HG03378 (cell line): Measurements from ENCODE around the gene PRKCG.
"Not testable (repeated sequence)": the region's sequence is repeated elsewhere in the genome, so short reads cannot be mapped to it uniquely, and the experiment has no call there.

Experiments
- ATAC-seq: cut with Tn5 transposase; IDR thresholded peaks from one replicate; pipeline ENCODE4 v1.9.1; 2021; ENCODE audit warnings: mild to moderate bottlenecking, moderate library complexity; ENCODE audit not compliant: unreplicated experiment

Gene PRKCG

DNA sequence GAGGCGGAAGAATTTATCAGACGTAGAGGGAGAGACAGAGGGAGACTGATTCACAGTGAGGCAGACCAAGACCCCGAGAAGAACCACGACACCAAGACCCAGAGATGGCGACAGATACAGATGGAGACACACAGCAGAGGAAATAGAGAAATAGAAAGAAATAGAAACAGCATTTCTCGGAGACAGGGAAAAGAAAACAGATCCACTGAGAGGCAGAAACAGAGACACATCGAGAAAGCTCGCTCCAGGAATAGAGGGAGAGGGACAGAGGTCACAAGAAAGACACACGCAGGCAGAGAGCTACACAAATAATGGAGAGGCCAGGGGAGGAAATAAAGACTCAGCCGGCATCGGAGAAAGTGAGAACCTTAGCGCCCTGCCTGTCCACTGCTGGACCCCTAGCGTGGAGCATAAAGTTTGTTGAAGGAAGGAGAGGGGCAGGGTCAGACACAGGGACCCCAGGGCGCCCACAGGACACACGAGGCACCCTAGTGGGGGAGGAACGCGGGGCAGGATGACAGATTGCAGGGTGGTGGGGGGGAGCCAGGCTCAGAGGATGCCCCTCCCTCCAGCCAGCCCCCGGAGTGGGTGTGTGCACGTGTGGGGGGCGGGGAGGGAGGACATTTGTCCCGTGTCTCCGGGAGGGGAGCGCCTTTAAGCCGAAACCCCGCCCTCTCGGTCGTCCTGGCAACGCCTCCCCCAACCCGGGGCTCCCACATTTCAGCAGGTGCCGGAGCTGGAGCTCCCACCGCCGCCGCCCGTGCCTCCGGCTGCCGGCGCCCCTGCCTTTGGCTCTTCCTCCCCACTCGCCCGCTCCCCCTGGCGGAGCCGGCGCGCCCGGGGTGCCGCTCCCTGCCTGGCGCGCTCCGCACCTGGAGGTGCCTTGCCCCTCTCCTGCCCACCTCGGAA lies at the start of gene PRKCG:
TSS of gene PRKCG (plus strand) at position 716 of the 909 bp plus-strand sequence. CDS start 298 bp downstream, outside the sequence.
- no peak for ATAC-seq

DNA sequence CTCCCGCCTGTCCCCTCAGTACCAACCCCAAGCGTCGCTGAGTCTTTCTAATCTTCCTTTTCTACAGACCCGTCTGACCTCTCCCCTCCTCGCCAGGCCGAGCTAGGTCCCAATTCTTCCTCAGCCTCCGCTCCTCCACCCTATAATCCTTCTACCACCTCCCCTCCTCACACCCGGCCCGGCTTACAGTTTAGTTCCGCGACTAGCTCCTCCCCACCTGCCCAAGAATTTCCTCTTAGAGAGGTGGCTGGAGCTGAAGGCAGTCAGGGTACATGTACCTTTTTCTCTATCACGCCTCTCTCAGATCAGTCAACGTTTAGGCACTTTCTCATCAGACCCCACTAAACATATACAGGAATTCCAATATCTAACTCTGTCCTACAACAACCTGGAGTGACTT lies 49.1 kb upstream of the PRKCG start:
- not testable (repeated sequence) for ATAC-seq

GRCh38 chr19:53838446-53838845 lies 43.6 kb upstream of the PRKCG start:
- ATAC-seq, result not testable (repeated sequence)

- not testable (repeated sequence) for ATAC-seq
Observed at GRCh38 chr19:53840241-53840640, 41.8 kb upstream of the PRKCG start.

- not testable (repeated sequence) for ATAC-seq
Observed at GRCh38 chr19:53840914-53841313, 41.1 kb upstream of the PRKCG start.

- no peak for ATAC-seq
Observed at GRCh38 chr19:53844849-53845246, 37.1 kb upstream of the PRKCG start.

DNA sequence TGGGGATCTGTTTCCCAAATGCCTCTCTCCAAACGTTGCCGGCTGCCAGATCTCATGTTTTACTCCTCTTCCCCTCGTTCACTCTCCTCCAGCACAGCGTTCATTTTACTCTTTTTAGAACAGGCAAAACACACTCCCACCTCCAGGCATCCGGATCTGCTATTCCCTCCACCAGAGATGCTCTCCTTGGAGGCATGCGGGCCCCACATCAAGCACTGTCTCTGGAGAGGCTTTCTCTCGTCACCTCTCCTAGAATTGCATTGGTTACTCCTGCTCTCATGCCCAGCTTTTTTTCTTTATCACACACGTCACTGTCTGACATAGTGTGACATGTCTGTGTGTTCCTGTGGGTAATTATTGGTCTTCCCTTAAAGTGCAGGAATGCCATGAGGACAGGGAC lies 34.4 kb upstream of the PRKCG start:
- no peak for ATAC-seq

DNA sequence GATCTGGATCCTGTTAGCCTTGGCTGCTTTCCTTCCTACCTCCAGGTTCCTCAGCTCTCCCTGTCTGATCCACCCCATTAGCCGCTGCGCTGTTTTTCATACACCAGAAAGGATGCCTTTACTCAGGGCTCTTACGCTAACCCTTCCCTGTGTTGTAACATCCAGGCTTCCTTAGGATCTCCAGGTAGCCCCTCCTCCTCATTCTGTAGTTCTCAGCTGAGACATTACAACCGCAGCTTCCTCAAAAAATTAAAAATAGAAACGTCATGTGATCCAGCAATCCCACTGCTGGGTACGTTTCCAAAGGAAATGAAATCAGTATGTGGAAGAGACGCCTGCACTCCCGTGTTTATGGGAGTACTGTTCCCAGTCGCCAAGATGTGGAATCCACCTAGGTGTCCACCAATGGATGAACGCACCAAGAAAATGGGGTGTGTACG lies 32.7 kb upstream of the PRKCG start:
- no peak for ATAC-seq

DNA sequence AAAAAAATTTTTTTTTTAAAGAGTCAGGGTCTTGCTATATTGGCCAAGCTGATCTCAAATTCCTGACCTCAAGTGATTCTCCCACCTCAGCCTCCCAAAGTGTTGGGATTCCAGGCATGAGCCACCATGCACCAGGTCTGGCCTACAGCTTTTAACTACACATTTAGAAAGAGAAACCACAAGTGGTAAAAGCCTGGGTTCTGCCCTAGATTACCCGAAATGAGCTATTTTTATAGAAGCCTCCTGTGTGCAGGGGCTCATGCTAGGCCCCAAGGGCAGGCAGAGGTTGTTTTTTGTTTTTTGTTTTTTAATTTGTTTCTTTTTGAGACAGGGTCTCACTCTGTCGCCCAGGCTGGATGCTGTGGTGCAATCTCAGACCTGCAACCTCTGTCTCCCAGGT lies 28.3 kb upstream of the PRKCG start:
- ATAC-seq, result peak; percentile 43

- ATAC-seq, result no peak
Observed at GRCh38 chr19:53864308-53864836, 17.6 kb upstream of the PRKCG start.

DNA sequence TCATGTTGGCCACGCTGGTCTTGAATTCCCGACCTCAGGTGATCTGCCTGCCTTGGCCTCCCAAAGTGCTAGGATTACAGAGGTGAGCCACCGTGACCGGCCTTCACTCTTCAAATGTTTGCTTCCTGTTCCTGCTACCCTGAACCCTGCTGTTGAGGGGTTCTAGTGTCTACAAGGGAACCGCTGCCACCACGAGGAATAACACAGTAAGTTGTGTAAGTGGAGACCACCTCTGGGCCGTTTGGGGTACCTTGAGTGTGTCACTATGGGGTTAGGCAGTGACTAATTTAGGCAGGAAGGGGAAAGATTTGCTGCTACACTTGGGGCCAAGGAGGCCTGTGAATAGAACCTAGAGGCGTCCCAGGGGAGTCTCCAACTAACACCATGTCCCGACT lies 16.5 kb upstream of the PRKCG start:
- ATAC-seq, result no peak

- ATAC-seq, result no peak
Observed at GRCh38 chr19:53865918-53866864, 15.8 kb upstream of the PRKCG start.

DNA sequence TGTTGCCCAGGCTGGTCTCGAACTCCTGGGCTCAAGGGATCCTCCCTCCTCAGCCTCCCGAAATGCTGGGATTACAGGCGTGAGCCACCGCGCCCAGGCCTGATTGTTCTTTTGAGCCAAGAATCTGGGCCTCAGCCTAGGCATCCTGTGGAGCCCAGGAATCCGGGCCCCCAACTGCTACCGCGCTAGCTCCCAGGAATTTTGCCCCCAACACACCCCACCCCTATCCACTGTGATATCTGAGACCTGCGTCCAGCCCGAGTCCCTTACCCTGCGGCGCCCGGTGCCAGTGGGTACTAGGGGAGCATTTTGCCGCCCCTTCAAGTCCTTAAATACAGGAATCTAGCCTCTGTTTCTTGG lies 15.2 kb upstream of the PRKCG start:
- ATAC-seq, result no peak

DNA sequence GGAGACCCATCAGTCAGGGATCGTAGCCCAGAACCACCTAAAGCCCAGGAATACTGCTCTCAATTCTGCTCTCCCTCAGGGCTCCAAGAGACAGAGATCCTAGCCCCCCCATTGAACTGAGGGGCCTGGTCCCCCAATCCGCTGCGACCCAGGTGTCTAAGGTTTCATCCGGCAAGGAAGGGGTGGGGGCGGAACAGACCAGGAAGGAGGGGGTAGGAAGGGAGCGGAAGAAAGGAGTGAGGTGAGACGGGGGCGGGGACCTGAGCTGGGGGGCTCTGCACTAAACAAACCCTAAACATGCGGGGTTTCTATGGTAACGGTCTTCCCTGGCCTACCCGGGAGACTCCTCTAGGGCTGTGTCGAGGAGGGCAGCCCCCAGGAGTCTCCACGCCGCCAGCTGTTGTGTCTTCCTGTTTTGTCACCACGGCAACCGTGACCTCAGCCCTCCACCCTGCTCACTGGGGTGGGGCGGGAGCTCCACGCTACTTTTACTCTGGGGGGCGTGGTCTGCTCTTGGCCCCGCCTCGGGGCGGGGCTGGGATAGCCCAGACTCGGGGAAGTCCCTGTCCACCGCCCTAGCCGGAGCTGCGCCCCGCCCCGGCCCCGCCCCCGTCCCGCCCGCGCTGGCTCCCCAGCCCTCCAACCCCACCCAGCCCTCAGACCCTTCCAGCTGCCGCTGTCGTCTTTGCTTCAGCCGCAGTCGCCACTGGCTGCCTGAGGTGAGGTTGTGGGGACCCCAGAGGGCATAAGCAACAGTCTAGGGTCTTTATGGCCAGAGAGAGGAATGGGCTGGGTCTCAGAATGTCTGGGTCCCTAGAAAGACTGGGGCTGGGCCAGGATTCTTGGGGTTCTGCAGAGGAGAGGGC lies 14.5 kb upstream of the PRKCG start, which contains the start of gene MYADM:
TSS of gene MYADM (plus strand) at position 659 of the 866 bp plus-strand sequence. CDS start 5,647 bp downstream, outside the sequence.
- ATAC-seq, result peak; percentile 67

DNA sequence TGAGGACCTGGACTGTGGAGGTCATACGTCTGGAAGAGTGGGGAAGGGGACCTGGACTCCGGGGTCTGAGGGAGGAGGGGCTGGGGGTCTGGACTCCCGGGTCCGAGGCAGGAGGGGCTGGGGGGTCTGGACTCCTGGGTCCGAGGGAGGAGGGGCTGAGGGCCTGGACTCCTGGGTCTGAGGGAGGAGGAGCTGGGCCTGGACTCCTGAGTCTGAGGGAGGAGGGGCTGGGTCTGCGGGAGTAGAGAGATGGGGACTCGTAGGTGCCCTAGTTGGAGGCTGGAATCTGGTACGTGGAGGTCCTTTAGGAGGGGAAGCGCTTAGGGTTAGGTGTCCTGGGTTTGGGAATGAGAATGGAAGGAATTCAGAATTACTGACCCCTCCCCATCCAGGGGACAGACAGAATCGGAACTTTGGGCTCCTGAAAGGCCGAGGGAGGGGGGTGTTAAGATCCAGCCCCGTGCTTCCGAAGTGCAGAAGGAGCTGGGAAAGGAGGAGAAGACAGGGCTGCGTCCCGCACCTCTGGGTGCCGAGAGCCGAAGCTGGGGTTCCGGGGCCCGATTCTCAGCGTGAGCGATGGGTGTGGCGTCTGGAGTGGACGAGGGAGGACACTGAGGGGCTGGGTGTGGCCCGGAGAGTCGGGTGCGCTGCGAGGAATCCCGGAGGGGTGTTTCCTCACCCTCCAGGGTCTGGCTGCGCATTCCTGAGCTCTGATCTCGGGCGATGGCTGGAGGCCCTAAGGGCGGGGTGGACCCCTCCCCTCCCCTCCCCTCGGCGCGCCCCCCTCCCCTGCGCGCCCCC lies 13.7 kb upstream of the PRKCG start:
- no peak for ATAC-seq

DNA sequence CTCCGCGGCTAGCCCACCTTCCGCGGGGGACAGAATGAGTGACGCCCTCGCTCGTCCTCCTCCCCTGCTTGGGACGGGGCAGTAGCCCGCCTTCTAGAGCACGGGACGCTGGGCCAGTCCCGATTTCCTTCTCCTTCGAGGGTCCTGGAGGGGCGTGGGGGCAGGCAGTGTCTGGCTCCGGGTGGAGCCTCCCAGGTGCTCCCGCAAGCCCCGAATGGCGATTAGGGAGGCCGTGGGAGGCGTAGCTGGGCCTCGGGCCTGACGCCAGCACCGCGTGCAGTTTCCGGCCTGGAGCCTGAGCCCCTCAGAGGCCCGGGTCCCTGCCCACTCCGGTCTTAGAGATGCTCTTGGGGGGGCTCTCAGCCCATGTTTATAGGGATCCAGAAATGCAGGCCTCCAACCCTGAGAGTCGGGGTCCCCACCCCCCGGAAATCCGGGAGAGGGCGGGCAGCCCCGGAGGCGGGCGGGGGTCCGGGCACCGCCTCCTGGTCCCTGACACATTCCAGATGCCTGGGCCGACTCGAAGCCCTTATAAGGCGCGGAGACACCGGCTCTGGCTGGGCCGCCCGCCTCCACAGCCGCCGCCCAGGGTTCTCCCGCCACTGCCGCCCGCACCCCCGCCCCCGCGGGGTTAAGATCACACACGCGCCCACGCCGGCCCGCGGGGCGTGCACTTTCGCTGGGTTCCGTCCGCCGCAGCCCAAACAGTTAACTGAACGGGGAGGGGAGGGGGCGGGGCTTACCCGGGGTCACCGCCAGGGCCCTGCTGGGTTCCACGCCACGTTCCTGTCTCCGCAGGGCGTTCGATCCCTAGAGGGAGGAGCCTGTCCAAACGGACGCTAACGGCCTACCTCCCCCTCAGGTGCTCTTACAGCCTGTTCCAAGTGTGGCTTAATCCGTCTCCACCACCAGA lies 12.8 kb upstream of the PRKCG start:
- ATAC-seq, result peak; percentile 33

- ATAC-seq, result not testable (repeated sequence)
Observed at GRCh38 chr19:53869805-53870484, 12.1 kb upstream of the PRKCG start.

DNA sequence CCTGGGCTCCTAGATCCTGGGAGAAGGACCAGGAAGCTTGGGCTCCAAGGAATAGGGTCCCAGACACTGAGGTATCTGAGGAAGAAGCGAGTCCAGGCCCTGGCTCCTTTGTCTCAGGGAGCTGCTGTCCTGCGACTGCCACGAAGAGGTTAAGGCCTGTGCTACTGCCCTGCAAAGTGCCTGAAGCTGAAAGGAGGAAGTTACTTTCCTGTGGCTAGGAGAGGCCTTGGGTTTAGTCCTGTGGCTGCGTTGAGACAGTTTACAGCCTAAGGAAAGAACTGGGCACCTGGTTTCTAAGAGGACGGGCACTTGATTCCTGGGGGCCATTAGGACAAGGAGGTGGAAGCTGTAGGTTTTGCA lies 11.5 kb upstream of the PRKCG start:
- ATAC-seq, result no peak
